ENCODE measurements around the gene CCDC47.

DNA sequence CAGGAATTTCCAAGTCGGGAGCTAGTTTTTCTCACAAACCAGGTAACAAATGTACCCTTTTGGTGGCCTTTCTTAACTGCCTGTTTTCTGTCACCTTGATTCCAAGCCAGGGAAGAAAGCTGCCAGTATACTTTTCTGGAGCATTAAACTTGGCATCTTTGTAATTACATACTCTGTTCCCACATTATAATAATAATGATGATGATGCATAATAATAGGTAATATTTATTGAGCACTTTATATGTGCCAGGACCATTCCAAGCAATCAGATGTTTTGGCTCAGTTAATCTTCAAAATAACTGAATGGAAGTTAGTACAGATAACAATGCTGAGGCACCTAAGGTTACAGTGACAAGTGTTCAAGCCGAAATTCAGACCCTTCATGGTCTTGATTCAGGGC, 42.7 kb upstream of the CCDC47 start:
- TF ChIP-seq, protein P1, sequence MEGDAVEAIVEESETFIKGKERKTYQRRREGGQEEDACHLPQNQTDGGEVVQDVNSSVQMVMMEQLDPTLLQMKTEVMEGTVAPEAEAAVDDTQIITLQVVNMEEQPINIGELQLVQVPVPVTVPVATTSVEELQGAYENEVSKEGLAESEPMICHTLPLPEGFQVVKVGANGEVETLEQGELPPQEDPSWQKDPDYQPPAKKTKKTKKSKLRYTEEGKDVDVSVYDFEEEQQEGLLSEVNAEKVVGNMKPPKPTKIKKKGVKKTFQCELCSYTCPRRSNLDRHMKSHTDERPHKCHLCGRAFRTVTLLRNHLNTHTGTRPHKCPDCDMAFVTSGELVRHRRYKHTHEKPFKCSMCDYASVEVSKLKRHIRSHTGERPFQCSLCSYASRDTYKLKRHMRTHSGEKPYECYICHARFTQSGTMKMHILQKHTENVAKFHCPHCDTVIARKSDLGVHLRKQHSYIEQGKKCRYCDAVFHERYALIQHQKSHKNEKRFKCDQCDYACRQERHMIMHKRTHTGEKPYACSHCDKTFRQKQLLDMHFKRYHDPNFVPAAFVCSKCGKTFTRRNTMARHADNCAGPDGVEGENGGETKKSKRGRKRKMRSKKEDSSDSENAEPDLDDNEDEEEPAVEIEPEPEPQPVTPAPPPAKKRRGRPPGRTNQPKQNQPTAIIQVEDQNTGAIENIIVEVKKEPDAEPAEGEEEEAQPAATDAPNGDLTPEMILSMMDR (IDR thresholded peaks at IDR 0.05; ENCODE audit: insufficient read depth, low read length, poor library complexity, severe bottlenecking): no peak
- no peak for TF ChIP-seq EZH2phosphoT487 (conservative IDR thresholded peaks at IDR 0.05; ENCODE audit: low read length)
